NAMALWA (cell line): ENCODE data around the gene TMEM167A.
"Not testable (repeated sequence)": the region's sequence is repeated elsewhere in the genome, so short reads cannot be mapped to it uniquely, and the experiment has no call there.

Experiments used
- DNase-seq: peaks from one replicate; pipeline ENCODE4 v3.0.0-alpha.2; 2015; ENCODE audit warnings: low spot score

The TMEM167A gene

DNA sequence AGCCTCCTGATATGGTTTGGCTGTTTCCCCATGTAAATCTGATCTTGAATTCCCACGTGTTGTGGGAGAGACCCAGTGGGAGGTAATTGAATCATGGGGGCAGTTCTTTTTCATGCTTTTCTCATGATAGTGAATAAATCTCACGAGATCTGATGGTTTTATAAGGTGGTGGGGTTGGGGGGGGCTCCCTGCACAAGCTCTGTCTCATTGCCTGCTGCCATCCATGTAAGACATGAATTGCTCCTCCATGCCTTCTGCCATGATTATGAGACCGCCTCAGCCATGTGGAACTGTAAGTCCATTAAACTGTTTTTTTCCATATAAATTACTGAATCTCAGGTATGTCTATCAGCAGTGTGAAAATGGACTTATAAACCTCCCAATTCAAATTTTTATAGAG lies 13.0 kb upstream of the TMEM167A start:
- no peak for DNase-seq

- no peak for DNase-seq
Observed at GRCh38 chr5:83085106-83085505, 7.9 kb upstream of the TMEM167A start.

- no peak for DNase-seq
Observed at GRCh38 chr5:83084336-83084735, 7.1 kb upstream of the TMEM167A start.

DNA sequence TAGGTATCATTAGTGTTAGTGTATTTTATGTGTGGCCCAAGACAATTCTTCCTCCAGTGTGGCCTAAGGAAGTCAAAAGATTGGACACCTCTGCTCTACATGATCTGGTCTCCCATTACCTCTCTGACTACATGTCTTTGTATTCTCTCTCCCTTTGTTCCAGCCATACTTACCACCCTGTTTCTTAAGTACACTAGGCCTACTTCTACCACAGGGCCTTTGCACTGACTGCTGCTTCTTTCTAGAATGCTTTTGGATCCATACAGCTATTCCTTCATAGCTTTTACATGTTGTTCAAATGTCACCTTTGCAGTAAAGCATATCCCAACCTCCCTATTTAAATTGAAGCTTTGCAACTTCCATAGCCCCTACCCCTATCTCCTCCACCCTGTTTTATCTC lies 5.6 kb upstream of the TMEM167A start:
- no peak for DNase-seq

- DNase-seq = no peak
Observed at GRCh38 chr5:83077662-83078261, 568 bp upstream of the TMEM167A start.

DNA sequence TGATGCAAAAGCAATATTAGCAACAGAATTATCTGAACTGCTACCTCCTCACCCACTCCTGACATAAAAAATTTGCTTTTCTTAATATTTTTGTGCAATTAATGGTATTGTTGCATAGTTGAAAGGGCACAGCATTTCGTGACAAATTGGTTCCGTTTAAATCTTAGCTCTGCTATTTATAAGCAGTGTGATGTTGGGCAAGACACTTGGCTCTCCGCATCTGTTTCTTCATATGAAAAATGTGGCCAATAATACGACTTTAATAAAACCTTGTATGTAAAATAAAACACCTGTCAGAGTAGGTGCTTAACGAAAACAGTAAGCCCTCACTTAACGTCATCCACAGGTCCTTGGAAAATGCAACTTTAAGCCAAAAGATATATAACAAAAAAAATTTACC lies 4.2 kb downstream of the TMEM167A start:
- no peak for DNase-seq

GRCh38 chr5:83071286-83072051 lies 5.7 kb downstream of the TMEM167A start:
- DNase-seq = no peak

- no peak for DNase-seq
Observed at GRCh38 chr5:83069096-83069799, 7.9 kb downstream of the TMEM167A start.

DNA sequence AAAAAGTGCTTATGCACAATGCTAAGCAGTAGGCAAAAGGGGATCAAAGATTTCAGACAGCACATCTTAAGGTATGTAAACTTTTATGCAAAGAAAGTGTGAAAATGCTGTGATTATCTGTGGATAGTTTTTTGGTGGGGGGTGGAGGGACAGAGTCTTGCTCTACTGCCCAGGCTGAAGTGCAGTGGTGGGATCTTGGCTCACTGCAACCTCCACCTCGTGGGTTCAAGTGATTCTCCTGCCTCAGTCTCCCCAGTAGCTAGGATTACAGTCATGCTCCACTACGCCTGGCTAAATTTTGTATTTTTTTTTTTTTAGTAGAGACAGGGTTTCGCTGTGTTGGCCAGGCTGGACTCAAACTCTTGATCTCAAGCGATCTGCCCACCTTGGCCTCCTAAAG lies 9.8 kb downstream of the TMEM167A start:
- DNase-seq = not testable (repeated sequence)

DNA sequence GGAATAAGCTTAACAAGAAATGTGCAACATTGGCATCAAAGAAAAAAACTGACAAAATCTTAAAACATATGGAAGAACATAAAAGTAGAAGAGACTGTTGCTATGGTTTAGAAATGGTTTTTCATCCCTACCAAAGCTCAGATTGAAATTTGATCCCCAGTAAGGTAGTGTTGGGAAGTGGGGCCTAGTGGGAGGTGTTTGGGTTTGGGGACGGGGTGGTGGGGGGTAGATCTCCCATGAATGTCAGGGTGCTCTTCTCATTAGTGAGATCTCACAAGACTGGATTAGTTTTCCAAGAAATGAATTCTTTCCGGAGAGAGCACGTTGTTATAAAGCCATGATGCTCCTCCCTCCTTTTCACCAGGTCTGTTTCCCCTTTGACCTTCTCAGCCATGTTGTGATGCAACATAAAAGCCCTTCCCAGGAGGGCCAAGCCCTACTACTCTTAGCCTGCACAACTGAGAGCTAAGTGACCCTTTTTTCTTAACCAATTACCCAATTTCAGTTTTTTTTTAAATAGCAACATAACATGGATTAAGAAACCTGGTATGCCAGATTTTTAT lies 10.6 kb downstream of the TMEM167A start:
- DNase-seq = no peak

DNA sequence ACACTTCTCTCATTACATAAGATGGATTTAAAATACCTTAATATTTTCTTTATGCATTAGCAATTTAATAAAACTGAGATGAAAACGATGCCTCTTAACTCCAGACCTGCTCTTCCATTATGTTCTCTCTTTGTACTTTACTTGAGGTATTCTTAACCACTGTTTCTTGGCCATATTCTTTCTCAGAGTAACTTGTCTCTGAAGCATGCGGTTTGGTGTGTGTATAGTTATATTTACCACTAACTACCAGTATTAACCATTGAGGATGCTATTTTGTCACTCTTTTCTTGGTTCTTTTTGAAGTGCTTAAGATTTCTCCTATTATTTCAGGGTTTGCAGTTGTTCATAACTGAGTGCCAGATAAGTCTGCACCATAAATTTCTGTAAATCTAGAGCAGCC lies 17.9 kb downstream of the TMEM167A start:
- DNase-seq = no peak

DNA sequence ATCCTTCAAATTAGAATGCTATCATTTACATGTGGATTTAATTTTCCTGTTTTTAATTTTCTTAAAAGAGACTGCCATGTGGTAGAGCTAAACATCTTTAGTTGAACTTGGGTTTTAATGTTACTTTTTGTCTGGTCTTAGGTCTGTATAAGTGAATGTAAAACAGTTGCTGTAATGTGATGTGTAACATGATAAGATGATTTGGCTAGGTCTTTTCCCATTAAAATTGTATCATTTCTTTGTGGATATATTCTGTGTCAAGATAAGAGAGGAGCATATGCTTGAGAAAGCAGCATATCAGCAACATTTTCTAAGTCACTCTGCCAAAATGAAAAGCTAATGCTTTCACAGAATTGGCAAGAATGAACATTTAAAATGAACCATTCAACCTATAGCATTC lies 18.5 kb downstream of the TMEM167A start:
- no peak for DNase-seq

DNA sequence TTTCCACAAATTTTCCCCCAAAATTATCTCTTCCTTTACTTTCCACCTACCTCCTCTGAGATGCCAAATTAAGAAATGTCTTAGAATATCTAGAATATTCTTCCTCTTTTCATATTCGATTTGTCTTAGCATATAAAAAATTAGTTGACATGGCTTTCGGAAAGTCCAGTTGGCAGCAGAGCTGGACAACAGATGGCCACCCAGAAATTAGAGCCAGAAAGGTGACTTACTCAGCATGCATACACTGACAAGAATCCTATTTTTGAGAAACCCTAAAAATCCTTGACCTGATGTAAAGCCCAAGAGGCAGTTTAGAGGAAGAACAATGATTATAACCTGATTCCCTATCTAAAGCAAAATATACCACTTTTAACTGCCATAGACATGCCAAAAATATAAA lies 22.0 kb downstream of the TMEM167A start:
- DNase-seq = no peak

DNA sequence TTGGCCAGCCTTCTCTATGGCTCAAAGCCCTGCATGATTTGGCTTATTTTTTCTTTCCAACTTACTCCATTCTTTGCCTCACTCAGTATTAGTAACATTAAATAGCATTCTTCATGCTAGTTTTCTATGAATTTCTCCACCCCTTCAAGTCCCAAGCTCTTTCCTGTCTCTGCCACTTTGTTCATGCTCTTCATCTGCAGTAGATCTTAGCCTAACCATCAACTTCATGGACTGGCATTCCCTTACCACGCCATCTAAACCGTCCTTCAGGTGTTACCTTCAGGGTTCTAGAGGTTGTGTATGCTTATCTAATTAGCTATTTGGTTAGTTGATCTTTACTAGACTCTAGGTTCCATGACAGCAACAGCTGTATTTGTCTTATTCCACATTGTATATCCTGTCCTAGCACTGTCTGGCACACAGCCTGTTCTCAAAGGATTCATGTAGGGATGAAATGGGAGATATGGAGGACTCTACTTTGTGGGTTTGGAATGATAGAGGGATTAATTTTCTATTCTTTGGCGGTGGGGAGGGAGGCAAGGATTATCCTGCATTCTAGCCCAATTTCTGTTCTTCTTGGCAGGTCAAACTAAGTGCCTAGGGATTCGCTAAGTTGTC lies 26.4 kb downstream of the TMEM167A start:
- no peak for DNase-seq

GRCh38 chr5:83049370-83049885 lies 27.8 kb downstream of the TMEM167A start:
- no peak for DNase-seq

DNA sequence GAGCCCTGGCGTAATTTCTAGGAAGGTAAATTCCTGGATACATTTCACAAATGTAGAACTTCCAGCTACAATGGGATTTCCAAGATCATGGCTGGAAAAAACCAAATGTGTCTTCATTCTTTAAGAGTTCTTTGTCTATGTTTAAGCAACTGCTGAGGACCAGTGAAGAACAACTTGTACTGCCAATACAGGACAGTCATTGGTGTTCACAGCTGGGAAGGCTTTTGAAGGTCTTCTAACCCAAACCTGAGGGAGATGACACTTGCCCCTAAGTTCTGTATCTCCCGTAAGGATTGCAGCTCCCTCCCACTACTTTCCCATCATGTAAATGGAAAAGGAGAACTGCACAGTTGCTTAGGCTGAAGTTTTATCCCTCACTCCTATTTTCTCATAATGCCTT lies 28.4 kb downstream of the TMEM167A start:
- DNase-seq = no peak

DNA sequence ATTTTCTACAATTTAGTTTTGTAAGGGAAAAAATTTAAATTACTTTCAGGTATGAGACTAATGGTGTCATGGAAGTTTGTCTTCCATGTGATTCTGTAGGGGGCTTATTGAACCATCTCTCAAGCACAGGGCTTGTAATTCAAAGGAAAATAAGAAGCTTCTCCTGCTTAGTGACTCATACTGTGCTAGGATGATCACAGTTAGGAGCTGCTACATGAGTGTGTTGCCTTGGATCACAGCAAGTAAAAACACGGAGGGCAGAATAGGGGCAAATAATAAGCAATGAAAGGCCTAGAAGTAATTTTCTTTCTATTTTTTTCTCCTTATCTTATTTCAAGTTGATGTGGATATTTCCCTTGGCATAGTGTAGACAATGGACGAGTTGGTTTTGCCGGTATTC lies 28.9 kb downstream of the TMEM167A start:
- no peak for DNase-seq

DNA sequence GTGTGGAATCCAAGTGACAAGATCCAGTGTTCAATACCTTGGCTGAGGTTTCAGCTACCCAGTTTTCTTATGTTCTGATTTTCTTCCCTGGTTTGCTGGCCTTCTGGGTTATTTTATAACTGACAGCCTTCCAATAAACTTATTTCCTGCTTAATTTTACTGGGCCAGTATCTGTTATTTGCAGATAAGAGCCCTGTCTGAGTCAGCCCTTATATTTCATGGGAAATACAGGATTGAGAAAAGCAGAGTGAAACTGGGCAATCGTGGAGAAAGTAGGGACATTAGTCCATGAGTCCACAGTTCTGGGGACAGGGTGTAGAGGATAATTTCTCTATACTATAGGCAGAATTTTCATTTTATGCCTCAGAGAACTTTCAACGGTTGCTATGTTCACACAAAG lies 32.3 kb downstream of the TMEM167A start:
- no peak for DNase-seq

DNA sequence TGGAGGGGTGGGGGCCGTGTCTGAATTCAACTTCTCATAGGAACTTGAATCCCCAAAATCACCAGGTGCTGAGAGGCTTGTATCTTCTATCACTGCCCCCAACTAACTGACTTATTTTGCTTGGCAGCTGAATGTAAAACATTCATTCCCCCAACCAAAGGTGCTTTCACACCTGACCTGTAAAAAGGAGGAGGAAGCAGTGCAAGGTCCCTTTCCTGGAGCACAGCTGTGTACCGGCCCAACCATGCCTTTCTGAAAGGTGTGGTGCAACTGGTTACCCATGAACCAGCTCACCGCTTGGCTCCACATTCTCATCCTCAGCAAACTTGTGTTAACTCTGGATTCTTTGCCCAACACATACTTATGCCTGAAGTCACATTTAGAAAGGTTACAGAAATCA lies 34.7 kb downstream of the TMEM167A start:
- DNase-seq = no peak

DNA sequence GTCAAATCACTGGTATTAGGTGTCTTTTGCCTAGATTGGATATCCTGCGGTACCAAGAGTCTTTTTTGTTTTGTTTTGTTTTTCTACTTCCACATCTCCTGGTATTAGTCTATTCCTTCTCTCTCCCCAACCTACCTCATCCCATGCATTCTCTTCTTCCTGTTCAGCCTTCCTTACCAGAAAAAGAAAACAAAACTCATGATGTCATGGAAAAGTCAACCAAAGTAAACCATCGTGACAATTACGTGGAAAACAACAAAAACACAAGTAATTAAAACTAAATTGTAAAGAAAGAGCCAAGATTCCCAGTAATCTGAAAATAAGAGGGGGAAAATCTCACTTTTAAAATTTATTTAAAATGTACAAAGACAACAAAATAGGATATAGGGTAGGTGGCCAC lies 38.3 kb downstream of the TMEM167A start:
- DNase-seq = no peak

DNA sequence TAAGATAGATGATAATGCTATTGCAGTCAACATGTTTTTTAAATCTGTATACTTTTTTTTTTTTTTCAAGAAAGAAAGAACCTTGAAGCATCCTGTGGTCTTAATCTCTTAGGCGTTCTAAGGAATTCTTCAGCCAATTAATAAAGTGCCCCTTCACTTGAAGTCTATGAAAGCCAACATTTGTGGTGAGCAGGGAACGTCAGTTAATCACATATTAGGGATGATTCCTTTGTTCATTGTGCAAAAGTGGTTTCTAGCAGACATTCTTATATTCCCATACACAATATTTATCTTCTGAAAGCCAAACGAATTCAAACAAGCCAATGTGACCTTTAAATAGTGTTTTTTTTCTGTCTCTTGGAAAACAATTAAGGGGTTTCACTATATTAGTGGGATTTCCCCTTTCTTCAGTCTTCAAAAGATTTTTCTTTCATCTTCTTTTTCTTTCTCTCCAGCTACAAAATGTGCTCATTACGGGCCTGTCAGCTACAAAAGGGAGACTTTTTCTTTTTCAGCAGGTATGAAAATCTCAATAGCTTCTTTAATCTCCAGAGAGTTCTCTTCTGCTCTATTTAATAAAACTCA lies 40.1 kb downstream of the TMEM167A start:
- no peak for DNase-seq
